Activated CD4-positive, CD25-positive, alpha-beta regulatory T cell treated with anti-CD3 and anti-CD28 coated beads, Interleukin-2, amount 50 U/mL, for 72 hours (primary cell): ENCODE data around the gene SPDYE2.
"Not testable (repeated sequence)": the region's sequence is repeated elsewhere in the genome, so short reads cannot be mapped to it uniquely, and the experiment has no call there.

Source experiments
- DNase-seq: peaks from one replicate; pipeline ENCODE4 v3.0.0; 2021

The SPDYE2 gene

GRCh38 chr7:102550808-102551422 is at the start of gene SPDYE2:
Gene SPDYE2 (plus strand): TSS chr7:102551226. CDS start chr7:102553256, 2,030 bp downstream.
- DNase-seq: not testable (repeated sequence)

GRCh38 chr7:102503141-102503540 is 47.9 kb upstream of the SPDYE2 start:
- DNase-seq: not testable (repeated sequence)

GRCh38 chr7:102505298-102506185 is 45.5 kb upstream of the SPDYE2 start:
- peak; percentile 29 for DNase-seq

GRCh38 chr7:102507410-102508088 is 43.5 kb upstream of the SPDYE2 start:
- not testable (repeated sequence) for DNase-seq

- not testable (repeated sequence) for DNase-seq
These were observed 40.5 kb upstream of the SPDYE2 start for GRCh38 chr7:102510575-102510974.

GRCh38 chr7:102511860-102512522 is 39.0 kb upstream of the SPDYE2 start:
- DNase-seq: not testable (repeated sequence)

- DNase-seq: peak; percentile 42
These were observed 38.3 kb upstream of the SPDYE2 start for GRCh38 chr7:102512642-102513221.

GRCh38 chr7:102514881-102515721 is 35.9 kb upstream of the SPDYE2 start:
- DNase-seq: not testable (repeated sequence)

- not testable (repeated sequence) for DNase-seq
These were observed 35.1 kb upstream of the SPDYE2 start for GRCh38 chr7:102515889-102516288.

GRCh38 chr7:102516951-102517350 is 34.1 kb upstream of the SPDYE2 start:
- not testable (repeated sequence) for DNase-seq

GRCh38 chr7:102517550-102518147 is 33.4 kb upstream of the SPDYE2 start, which contains the start of gene RASA4B:
Gene RASA4B (minus strand): TSS chr7:102517777. CDS start chr7:102517710, 67 bp downstream.
- DNase-seq: peak; percentile 51

- DNase-seq: not testable (repeated sequence)
These were observed 30.2 kb upstream of the SPDYE2 start for GRCh38 chr7:102520797-102521196.

GRCh38 chr7:102524803-102525202 is 26.2 kb upstream of the SPDYE2 start:
- DNase-seq: peak; percentile 32

- not testable (repeated sequence) for DNase-seq
These were observed 23.8 kb upstream of the SPDYE2 start for GRCh38 chr7:102527182-102527581.

- not testable (repeated sequence) for DNase-seq
These were observed 22.9 kb upstream of the SPDYE2 start for GRCh38 chr7:102527822-102528793.

- DNase-seq: not testable (repeated sequence)
These were observed 19.4 kb upstream of the SPDYE2 start for GRCh38 chr7:102531583-102531982.

GRCh38 chr7:102532127-102532526 is 18.9 kb upstream of the SPDYE2 start:
- not testable (repeated sequence) for DNase-seq

- not testable (repeated sequence) for DNase-seq
These were observed 15.9 kb upstream of the SPDYE2 start for GRCh38 chr7:102535062-102535615.

- not testable (repeated sequence) for DNase-seq
These were observed 10.4 kb upstream of the SPDYE2 start for GRCh38 chr7:102540604-102541003.
